Astrocyte (in vitro differentiated cells and primary cell): ENCODE data around the gene CHST13. TPM values are rescaled to one million over a fixed set of nuclear protein-coding genes. Genes with fewer than 3 reads are reported as not detected.

ENCODE experiments used
- DNase-seq: peaks from one replicate; pipeline ENCODE4 v3.0.0-alpha.2; 2010; ENCODE audit warnings: low read depth
- FAIRE-seq: peaks from 2 replicates; lab custom pipeline; 2011; peaks lifted over from hg19 to GRCh38; lab: Jason Lieb, UNC
- H2AFZ ChIP-seq: 2 replicates; pipeline ENCODE4 v1.6.0; 2012; ENCODE audit warnings: low read depth, low read length, inconsistent platforms
- H3K27ac ChIP-seq: 2 replicates; pipeline ENCODE4 v1.5.1; 2011; ENCODE audit warnings: low read depth, low read length, inconsistent platforms
- H3K27me3 ChIP-seq: 2 replicates; pipeline ENCODE4 v1.6.0; 2011; ENCODE audit warnings: low read length, inconsistent platforms; ENCODE audit not compliant: insufficient read depth
- H3K36me3 ChIP-seq: 2 replicates; pipeline ENCODE4 v1.5.1; 2011; ENCODE audit warnings: low read length, inconsistent platforms; ENCODE audit not compliant: insufficient read depth
- H3K4me1 ChIP-seq: 2 replicates; pipeline ENCODE4 v1.5.1; 2011; ENCODE audit warnings: low read length, inconsistent platforms; ENCODE audit not compliant: insufficient read depth
- H3K4me2 ChIP-seq: 2 replicates; pipeline ENCODE4 v1.6.0; 2012; ENCODE audit warnings: low read length, inconsistent platforms
- H3K4me3 ChIP-seq: 2 replicates; pipeline ENCODE4 v1.5.1; 2011; ENCODE audit warnings: low read depth, mild to moderate bottlenecking, low read length, inconsistent platforms; ENCODE audit not compliant: insufficient read depth
- H3K79me2 ChIP-seq: 2 replicates; pipeline ENCODE4 v1.6.0; 2012; ENCODE audit warnings: mild to moderate bottlenecking, low read length, inconsistent platforms; ENCODE audit not compliant: insufficient read depth
- H3K9ac ChIP-seq: 2 replicates; pipeline ENCODE4 v1.6.0; 2012; ENCODE audit warnings: mild to moderate bottlenecking, low read length, inconsistent platforms
- H3K9me3 ChIP-seq: 2 replicates; pipeline ENCODE4 v1.5.1; 2012; ENCODE audit warnings: low read depth, mild to moderate bottlenecking, low read length, inconsistent platforms; ENCODE audit not compliant: insufficient read depth
- H4K20me1 ChIP-seq: 2 replicates; pipeline ENCODE4 v1.6.0; 2012; ENCODE audit warnings: low read length, inconsistent platforms; ENCODE audit not compliant: insufficient read depth
- H3K27ac Mint-ChIP-seq: one replicate; pipeline ENCODE4 v1.8.0; 2021; ENCODE audit warnings: mild to moderate bottlenecking, mixed read lengths; ENCODE audit not compliant: unreplicated experiment
- H3K27me3 Mint-ChIP-seq: one replicate; pipeline ENCODE4 v1.8.0; 2021; ENCODE audit warnings: low read depth, mixed read lengths; ENCODE audit not compliant: unreplicated experiment
- H3K36me3 Mint-ChIP-seq: one replicate; pipeline ENCODE4 v1.8.0; 2021; ENCODE audit warnings: low read depth, mixed read lengths; ENCODE audit not compliant: unreplicated experiment
- H3K4me1 Mint-ChIP-seq: one replicate; pipeline ENCODE4 v1.8.0; 2021; ENCODE audit warnings: low read depth, mixed read lengths; ENCODE audit not compliant: unreplicated experiment
- H3K4me3 Mint-ChIP-seq: one replicate; pipeline ENCODE4 v1.8.0; 2021; ENCODE audit warnings: mild to moderate bottlenecking, moderate library complexity, mixed read lengths; ENCODE audit not compliant: unreplicated experiment
- H3K9me3 Mint-ChIP-seq: one replicate; pipeline ENCODE4 v1.8.0; 2021; ENCODE audit warnings: mild to moderate bottlenecking, mixed read lengths; ENCODE audit not compliant: unreplicated experiment
- EZH2 ChIP-seq: IDR thresholded peaks from 2 replicates; pipeline ENCODE4 v1.6.1; 2012; ENCODE audit warnings: mild to moderate bottlenecking, low read length, inconsistent platforms; ENCODE audit not compliant: insufficient read depth
- total RNA-seq: library from RNA; stranded (reverse); gene quantifications from 2 replicates; pipeline ENCODE4 v1.2.1, GENCODE V29; 2021
- TF ChIP-seq, protein P1 (sequence below): IDR thresholded peaks from 2 replicates; pipeline ENCODE4 v1.5.1; 2011; ENCODE audit warnings: low read depth, mild to moderate bottlenecking, inconsistent platforms, low read length, moderate library complexity; ENCODE audit not compliant: insufficient read depth

The CHST13 gene
- total RNA-seq, 1 donor from 2014 or later, result not detected

DNA sequence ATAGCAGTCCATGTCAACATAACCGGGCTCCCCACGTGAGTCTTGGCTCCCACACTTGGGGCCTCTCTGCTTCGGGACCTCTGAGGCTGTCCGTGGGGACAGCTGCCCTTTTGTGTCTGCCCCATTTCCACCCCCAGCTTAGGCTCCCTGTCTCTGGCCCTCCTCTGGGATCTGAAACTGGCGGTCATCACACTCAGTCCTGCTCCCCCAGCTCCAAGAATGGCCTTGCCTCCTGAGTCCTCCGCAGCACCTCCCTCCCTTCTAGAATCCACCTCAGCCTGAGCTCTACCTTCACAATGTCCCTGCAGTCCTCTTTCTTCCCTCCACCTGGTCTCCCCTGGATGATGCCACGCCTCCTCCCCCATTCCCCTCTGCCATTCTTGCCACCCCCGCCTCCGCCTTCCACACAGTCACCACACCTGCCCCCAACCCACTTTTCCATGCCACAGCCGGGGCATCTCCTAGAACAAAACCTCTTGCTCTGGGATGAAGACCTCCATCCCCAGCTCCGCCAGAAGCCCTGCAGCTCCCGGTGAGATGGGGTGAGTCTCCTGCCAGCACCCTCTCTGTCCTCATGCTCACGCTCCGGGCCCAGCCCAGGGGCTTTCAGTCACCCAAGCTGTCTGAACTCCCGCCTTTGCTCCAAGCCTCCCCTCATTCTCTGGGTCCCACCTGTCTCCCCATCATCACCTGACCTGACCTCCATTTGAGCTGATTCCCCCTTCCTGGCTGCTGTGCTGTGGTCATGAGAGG, 41.3 kb upstream of the CHST13 start:
- H3K9me3 Mint-ChIP-seq, result no peaks in the 10 kb centered on the region
- no peak overlapping the region for H3K4me3 Mint-ChIP-seq
- peaks cover 31% of the 10 kb centered on the region for H3K27me3 Mint-ChIP-seq
- DNase-seq, result no peak
- peaks cover 9% of the 10 kb centered on the region for H3K4me1 Mint-ChIP-seq
- Histone ChIP-seq H3K9ac (no peak overlapping the region), H3K4me3 (no peak overlapping the region), H2AFZ (no peak overlapping the region), H3K4me2 (no peak overlapping the region), H3K27ac (no peak overlapping the region), H3K9me3 (no peaks in the 10 kb centered on the region), H3K4me1 (peaks cover 5% of the 10 kb centered on the region), H3K36me3 (no peaks in the 10 kb centered on the region), H3K27me3 (peaks cover 2% of the 10 kb centered on the region), H4K20me1 (no peaks in the 10 kb centered on the region), H3K79me2 (no peaks in the 10 kb centered on the region)
- H3K36me3 Mint-ChIP-seq, result no peaks in the 10 kb centered on the region
- no peak overlapping the region for H3K27ac Mint-ChIP-seq
- no peak for FAIRE-seq
- TF ChIP-seq, protein P1, sequence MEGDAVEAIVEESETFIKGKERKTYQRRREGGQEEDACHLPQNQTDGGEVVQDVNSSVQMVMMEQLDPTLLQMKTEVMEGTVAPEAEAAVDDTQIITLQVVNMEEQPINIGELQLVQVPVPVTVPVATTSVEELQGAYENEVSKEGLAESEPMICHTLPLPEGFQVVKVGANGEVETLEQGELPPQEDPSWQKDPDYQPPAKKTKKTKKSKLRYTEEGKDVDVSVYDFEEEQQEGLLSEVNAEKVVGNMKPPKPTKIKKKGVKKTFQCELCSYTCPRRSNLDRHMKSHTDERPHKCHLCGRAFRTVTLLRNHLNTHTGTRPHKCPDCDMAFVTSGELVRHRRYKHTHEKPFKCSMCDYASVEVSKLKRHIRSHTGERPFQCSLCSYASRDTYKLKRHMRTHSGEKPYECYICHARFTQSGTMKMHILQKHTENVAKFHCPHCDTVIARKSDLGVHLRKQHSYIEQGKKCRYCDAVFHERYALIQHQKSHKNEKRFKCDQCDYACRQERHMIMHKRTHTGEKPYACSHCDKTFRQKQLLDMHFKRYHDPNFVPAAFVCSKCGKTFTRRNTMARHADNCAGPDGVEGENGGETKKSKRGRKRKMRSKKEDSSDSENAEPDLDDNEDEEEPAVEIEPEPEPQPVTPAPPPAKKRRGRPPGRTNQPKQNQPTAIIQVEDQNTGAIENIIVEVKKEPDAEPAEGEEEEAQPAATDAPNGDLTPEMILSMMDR, result no peak
- no peak for TF ChIP-seq EZH2

- H3K9me3 Mint-ChIP-seq, result no peaks in the 10 kb centered on the region
- Histone ChIP-seq H3K9me3 (no peaks in the 10 kb centered on the region), H3K4me2 (no peak overlapping the region), H3K27me3 (peaks cover 2% of the 10 kb centered on the region), H3K9ac (no peak overlapping the region), H4K20me1 (no peaks in the 10 kb centered on the region), H3K27ac (no peak overlapping the region), H3K4me3 (no peak overlapping the region), H3K79me2 (no peaks in the 10 kb centered on the region), H2AFZ (no peak overlapping the region), H3K4me1 (peaks cover 5% of the 10 kb centered on the region), H3K36me3 (no peaks in the 10 kb centered on the region)
- TF ChIP-seq, protein P1, result no peak
- TF ChIP-seq EZH2, result no peak
- H3K27me3 Mint-ChIP-seq, result peaks cover 31% of the 10 kb centered on the region
- no peaks in the 10 kb centered on the region for H3K36me3 Mint-ChIP-seq
- no peak overlapping the region for H3K4me3 Mint-ChIP-seq
- FAIRE-seq, result no peak
- no peak overlapping the region for H3K27ac Mint-ChIP-seq
- DNase-seq, result no peak
- peaks cover 9% of the 10 kb centered on the region for H3K4me1 Mint-ChIP-seq
Observed at GRCh38 chr3:126483321-126483761, 40.6 kb upstream of the CHST13 start.

DNA sequence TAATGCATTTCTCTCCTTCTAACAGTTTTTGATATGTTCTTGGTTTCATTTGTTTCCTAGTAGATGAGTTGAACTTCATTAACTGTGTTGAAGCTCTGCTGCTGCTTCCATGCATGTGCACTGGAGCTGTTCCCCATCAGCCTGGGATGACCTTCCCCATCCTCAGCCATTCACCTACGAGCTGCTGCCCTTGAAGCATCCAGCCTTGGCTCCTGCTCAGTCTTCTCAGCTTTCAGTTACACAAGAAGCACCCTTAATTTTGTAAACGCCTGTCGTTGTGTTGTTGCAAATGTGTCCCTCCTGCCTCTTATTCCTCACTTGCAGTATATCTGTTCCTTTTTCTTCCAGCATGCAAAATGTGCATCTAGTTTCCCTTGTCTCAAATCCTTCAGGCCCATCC, 39.8 kb upstream of the CHST13 start:
- DNase-seq (no peak), FAIRE-seq (no peak)
- no peak overlapping the region for H3K27ac Mint-ChIP-seq
- no peak for TF ChIP-seq EZH2
- TF ChIP-seq, protein P1, result no peak
- Histone ChIP-seq H3K9me3 (no peaks in the 10 kb centered on the region), H2AFZ (no peak overlapping the region), H3K4me1 (peaks cover 5% of the 10 kb centered on the region), H3K4me3 (no peak overlapping the region), H3K27ac (no peak overlapping the region), H3K9ac (no peak overlapping the region), H3K36me3 (no peaks in the 10 kb centered on the region), H3K79me2 (no peaks in the 10 kb centered on the region), H3K4me2 (no peak overlapping the region), H3K27me3 (peaks cover 2% of the 10 kb centered on the region), H4K20me1 (no peaks in the 10 kb centered on the region)
- H3K36me3 Mint-ChIP-seq, result no peaks in the 10 kb centered on the region
- peaks cover 9% of the 10 kb centered on the region for H3K4me1 Mint-ChIP-seq
- peaks cover 34% of the 10 kb centered on the region for H3K27me3 Mint-ChIP-seq
- no peaks in the 10 kb centered on the region for H3K9me3 Mint-ChIP-seq
- no peak overlapping the region for H3K4me3 Mint-ChIP-seq
